ENCODE data around the gene ADAD2.
A peak's percentile ranks its signal among the peaks of the same experiment; 100 is the strongest.

The ADAD2 gene

GRCh38 chr16:84177741-84178073, 13.2 kb upstream of the ADAD2 start:
- no peak for DNase-seq

DNA sequence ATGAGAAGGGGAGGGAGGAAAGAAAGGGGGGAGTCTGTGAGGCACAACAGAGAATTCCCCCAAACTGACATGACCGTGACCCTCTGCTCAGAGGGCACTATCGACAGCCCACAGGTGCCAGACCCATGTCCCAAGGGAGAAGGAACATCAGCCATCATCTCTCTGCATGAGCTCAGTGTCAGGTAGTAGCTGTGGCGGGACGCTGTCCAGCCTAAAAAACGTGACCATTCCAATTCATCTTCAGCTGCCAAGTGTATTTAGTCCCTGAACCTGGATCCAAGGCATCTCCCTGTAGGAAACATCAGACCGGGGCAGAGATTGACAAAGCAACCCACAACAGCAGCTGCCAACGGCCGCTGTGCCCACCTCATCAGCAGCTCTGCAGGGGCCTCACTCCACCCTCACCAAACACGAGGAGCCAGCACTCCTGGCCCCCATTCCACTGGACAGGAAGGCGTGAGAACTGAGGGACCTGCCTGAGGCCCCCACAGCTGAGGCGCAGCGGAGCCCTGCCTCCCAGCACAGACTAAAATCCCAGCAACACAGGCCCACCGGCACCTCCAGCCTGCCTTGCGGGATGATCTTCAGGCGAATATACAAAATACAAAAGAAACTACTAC, 12.7 kb upstream of the ADAD2 start:
- no peak for DNase-seq

- no peak for DNase-seq
Measured at GRCh38 chr16:84178892-84179611, 11.9 kb upstream of the ADAD2 start.

- DNase-seq: no peak
Measured at GRCh38 chr16:84179612-84180320, 11.2 kb upstream of the ADAD2 start.

DNA sequence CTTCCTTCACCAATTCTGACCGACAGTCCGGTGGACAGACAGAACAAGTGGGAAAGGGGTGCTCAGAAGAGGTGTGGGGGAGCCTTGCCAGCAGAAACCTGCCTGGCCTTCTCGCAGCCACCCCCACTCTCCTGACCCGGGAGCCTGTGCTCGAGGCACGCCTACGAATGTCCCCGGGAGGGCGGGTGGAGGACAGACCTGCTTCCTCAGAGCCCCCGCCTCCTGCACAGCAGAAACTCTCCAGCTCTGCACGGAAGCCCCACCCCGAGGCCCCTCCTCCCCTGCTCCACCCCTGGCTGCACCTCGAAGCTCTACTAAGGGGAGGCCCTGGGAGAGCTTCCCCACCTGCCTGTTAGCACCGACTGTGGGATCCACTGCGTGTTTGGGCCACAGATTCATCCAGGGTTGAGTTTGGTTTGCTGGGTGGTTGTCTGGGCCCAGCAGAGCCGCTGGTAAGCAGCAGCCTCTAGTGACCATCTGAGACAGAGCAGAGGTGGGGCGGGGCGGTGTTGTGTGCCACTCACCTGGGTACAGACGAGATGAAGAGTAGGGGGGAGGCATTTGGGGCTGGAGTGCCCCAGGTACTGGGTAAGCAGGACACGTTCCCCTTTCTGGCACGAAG, 10.3 kb upstream of the ADAD2 start:
- no peak for DNase-seq

DNA sequence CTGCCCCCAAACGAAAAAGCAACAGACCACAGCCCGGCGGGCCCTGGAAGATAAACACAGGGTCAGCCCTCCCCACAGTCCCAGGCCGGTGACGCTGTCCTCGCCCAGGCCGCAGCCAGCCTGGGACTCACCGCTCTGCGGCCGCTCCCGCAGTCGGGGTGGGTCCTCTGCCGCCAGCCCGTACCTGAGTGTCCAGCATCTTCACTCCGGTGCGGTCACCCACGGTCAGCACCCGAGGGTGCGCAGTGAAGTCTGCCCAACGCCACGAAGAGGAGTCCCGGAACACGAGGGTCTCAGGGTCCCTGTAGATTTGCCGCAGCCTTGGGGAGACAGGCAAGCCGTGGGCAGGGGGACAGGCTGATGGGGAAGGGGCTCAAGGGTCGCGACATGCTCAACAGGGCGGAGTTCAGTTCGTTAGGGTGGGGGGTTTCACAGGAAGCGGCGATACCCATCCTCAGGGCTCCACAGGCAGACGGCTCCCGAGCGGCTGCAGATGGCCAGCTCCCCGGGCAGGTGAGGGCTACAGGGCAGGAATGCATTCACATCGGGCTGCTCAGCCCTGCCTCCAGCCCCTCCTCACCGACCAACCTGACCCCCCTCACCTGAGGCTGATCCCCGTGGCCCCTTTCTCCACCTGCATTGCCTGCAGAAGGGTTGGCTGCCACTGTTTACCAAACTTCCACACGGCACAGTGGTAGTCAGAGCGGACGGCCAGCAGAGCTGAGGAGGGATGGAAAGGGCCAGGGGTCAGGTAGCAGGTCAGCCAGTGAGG, 9.6 kb upstream of the ADAD2 start:
- no peak for DNase-seq

DNA sequence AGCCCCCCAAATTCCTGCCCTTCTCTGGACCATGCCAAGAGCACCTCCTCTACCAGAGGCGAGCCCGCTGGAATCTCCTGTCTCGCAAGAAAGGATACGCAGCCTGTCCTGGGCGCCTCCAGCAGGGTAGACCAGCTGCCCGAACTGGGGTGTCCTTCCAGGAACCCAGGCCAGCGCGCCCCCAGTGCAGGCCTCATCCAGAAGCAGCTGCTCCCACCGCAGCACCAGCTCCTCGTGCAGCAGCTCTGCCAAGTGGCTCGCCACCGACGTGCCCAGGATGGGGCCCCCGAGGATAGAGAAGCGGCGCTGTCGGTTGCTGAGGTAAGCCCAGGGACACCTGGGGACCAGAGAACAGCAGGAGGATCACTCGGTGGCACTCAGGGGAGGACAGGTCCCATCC, 8.9 kb upstream of the ADAD2 start:
- no peak for DNase-seq

DNA sequence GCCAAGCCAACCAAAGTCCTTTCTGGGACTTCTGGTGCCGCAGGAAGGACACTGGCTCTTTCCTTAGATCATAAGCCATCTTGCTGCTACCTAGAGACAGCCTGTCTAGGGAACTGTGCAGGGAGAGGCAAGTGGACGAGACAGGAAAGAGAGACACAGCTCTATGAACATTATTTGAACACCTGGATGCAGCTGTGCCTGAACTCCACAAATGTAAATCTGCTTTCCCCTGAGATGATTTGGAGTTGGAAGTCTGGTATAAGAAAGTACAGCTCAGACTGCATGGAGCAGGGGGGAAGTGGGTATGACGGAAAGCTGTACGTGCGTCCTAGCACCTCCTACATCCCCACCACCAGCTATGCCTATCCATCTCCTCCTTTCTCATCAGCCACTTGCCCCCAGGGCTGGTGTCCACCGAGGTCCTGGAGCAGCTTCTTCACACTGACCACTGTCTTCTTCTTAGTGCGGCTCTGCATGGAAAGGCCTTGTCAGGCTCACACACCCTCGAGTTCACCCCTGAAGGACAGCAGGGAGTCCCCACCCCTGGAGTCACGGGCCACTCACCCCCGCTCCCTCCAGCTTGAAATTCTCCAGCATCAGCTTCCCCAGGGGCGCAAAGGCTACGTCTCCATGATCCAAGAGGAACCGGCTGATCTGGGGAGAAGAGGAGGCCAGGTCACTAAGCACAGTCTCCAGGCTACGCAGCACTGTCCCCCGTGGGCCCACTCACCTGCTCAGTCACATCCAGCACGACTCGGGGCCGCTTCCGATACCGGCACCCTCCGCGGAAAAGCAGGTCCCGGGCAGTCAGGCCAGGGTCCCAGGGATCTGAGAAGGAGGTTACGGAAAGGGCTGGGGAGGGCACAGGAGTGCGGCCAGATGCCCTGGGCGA, 8.0 kb upstream of the ADAD2 start:
- no peak for DNase-seq

DNA sequence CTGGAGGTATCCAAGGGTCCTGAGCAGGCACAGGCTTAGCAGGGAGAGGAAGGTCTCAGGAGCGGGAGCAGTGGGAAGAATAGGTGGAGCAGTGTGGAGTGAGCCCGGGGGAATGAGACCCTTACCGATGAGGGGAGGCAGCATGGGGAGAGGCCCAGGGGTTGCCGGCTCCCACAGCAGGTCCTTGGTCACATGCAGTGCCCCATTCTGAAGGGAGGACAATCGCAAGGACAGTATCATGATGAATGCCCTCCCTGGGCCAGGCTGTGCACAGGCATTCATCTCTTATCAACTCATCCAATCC, 7.4 kb upstream of the ADAD2 start:
- DNase-seq: no peak

DNA sequence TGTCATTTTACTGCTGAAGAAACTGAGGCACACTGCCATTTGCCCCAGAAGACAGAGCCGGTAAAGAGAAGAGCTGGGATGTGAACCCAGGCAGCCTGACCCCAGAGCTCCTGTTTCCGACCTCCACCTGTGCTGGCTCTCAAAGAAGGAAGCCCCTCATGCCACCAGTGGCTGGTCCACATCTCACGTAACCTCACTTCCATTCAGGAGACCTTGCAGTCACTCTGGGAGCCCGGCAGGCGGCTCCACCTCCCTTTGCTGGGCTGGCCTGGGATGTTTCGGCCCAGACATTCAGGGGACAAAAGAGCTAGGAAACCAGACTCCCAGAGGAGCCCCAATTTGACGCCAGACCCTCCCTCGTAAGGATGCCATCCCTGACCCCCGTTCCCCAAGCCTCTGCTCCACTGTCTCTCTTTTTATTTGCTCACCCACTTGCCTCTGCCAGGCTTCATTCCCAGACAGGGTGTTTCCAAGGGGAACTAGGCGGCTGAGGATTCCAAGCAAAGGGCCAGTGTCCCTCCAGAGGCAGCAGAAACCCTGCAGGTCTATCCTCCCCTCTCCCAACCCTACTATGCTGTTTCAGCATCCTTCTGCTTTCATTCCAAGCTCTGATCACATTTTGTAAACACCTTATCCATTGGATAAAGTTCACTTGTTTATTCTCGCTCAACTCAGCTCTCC, 6.9 kb upstream of the ADAD2 start:
- DNase-seq: no peak

GRCh38 chr16:84184775-84185174, 6.2 kb upstream of the ADAD2 start:
- DNase-seq: no peak

DNA sequence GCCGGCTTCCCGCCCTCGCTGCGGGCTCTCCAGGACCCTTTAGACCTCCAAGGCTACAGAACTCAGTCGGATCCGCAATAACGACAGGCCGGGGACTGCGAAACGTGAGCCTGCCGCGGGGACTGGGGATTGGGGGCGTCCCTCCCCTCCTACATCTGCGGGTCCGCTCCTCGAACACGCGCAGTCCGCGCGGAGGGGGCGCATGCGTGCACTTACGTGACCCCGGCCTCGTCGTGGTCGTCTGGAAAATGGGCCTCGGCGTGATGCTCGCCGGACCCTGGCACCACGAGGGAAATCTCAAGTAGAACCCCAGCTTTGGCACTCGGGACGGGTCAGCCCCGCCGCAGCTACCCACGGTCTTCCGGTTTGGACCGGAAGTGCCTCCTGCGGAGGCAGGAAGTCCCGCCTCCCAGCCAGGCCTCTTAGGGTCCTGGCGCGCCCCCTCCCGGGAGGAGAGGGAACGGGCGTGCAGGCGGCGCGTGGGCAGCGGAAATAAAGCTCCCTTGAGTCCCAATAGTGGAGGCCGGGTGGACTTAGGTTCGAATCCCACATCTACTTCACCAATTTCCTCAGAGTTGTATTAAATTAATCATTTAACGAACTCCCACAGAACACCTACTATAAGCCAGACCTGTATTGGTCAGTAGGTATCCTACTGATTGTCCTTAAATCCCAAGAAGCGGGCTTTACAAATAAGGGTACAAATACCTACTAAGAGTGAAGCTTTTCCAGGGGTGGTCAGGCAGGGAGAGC, 4.1 kb upstream of the ADAD2 start, which contains the start of gene TAF1C:
Gene TAF1C, minus strand, starts transcription at position 373 of the 753 bp plus-strand sequence. CDS start 2,069 bp downstream, outside the sequence.
- peak; percentile 94 for DNase-seq

DNA sequence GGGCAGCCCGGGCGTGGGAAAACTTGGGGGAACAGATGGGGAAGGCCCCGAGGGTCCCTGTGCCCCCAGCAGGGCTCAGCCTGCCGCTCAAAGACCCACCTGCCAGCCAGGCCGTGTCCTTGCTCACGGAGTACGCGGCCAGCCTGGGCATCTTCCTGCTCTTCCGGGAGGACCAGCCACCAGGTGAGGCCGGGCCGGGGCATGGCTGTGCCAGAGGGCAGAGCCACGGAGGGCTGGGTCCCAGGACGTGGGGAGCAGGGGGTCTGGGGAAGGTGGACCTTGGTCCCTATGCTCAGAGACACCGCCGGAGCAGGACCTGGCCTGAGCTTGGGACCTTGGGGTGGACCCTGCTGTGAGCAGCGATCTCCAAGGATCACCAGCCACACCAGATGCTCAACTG, 509 bp downstream of the ADAD2 start:
- DNase-seq: no peak

DNA sequence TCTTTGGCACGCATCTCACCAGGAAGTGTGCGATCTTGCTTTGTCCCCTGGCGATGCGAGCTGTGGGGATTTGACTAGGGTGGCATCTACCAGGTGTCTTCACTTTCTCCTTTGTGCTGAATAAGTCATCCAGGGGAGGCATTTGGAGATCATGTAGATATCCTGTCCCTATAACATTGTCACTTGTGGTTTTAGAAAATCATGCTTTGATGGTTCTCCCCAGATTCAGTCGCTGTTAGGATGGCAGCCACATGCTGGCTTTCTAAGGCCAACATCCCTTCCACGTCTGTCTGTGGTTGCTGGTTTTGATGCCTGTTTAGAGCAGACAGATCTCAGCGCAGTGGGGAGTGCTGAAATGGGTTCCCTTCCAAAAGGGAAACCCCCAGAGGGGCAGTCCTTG, 2.5 kb downstream of the ADAD2 start:
- peak; percentile 26 for DNase-seq

DNA sequence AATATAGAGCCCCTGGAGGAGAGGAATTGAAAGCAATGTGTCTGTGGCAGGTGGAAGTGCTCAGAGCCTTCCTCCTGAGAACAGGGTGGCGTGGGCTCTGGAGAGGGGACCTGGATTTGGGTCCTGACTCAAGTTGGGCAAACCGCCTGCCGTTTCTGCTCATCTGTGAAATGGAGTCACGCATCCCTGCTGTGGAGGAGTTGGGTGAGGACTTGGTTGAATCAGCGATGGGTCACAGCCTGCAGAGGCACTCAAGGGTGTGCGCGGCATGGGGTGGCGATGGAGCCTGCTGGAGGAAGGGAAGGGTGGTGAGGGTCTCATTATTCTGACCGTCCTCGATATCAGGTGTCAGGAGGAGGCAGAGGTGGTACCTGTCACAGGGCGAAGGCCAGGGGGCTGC, 3.1 kb downstream of the ADAD2 start:
- DNase-seq: no peak

GRCh38 chr16:84194470-84195200, 3.7 kb downstream of the ADAD2 start:
- DNase-seq: peak; percentile 60

GRCh38 chr16:84195201-84196093, 4.5 kb downstream of the ADAD2 start:
- no peak for DNase-seq

DNA sequence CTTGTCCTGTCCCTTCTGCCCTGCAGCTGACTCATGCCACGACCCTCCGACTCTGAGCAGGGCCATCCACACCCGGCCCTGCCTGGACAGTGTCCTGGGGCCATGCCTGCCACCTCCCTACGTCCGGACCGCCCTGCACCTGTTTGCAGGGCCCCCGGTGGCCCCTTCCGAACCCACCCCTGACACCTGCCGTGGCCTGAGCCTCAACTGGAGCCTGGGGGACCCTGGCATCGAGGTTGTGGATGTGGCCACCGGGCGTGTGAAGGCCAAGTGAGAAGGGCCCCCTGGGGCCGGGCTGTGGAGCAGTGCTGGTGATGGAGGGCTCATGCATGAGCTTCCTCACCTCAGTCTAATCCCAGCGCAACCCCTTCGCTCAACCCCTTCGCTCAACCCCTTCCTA, 5.1 kb downstream of the ADAD2 start:
- DNase-seq: no peak
